Osteoblast (primary cell): Measurements from ENCODE around the gene GOLGA8B. TPM values are rescaled to one million over a fixed set of nuclear protein-coding genes. Genes with fewer than 3 reads are reported as not detected.

Experiments
- DNase-seq: peaks from one replicate; pipeline ENCODE4 v3.0.0; 2011; ENCODE audit warnings: low spot score, mixed read lengths; ENCODE audit not compliant: insufficient read length; ENCODE audit errors: missing footprints
- H2AFZ ChIP-seq: 2 replicates; pipeline ENCODE4 v1.6.0; 2011; ENCODE audit warnings: mild to moderate bottlenecking, low read length
- H3K27ac ChIP-seq: 2 replicates; pipeline ENCODE4 v1.5.1; 2011; ENCODE audit warnings: mild to moderate bottlenecking, low read depth, low read length, moderate library complexity
- H3K27me3 ChIP-seq: 2 replicates; pipeline ENCODE4 v1.6.0; 2012; ENCODE audit warnings: mild to moderate bottlenecking, control low read depth, inconsistent platforms, low read length, moderate library complexity; ENCODE audit not compliant: insufficient read depth
- H3K36me3 ChIP-seq: 2 replicates; pipeline ENCODE4 v1.5.1; 2011; ENCODE audit warnings: mild to moderate bottlenecking, low read length, control low read depth, moderate library complexity; ENCODE audit not compliant: insufficient read depth
- H3K4me1 ChIP-seq: 2 replicates; pipeline ENCODE4 v1.5.1; 2011; ENCODE audit warnings: mild to moderate bottlenecking, low read length, control low read depth, moderate library complexity; ENCODE audit not compliant: insufficient read depth
- H3K4me2 ChIP-seq: 2 replicates; pipeline ENCODE4 v1.6.0; 2011; ENCODE audit warnings: mild to moderate bottlenecking, low read length; ENCODE audit not compliant: insufficient read depth
- H3K4me3 ChIP-seq: fragments of 200-600 bp; sonication (generic); 3 replicates; pipeline ENCODE4 v1.5.1; 2012; ENCODE audit warnings: mild to moderate bottlenecking, low read length, inconsistent platforms; ENCODE audit not compliant: insufficient read depth
- H3K79me2 ChIP-seq: 2 replicates; pipeline ENCODE4 v1.6.0; 2012; ENCODE audit warnings: mild to moderate bottlenecking, low read length, control low read depth, inconsistent platforms; ENCODE audit not compliant: insufficient read depth
- H3K9me3 ChIP-seq: 2 replicates; pipeline ENCODE4 v1.5.1; 2011; ENCODE audit warnings: low read depth, low read length, control low read depth
- H4K20me1 ChIP-seq: 2 replicates; pipeline ENCODE4 v1.6.0; 2012; ENCODE audit warnings: mild to moderate bottlenecking, low read length, control low read depth; ENCODE audit not compliant: insufficient read depth
- CTCF ChIP-seq: IDR thresholded peaks from 2 replicates; pipeline ENCODE4 v1.5.1; 2011; ENCODE audit warnings: mild to moderate bottlenecking, low read depth, low read length, moderate library complexity; ENCODE audit errors: extremely low read depth
- total RNA-seq: library from RNA; depleted of rRNA; stranded (reverse); fragments of >200 nt; gene quantifications from 2 replicates; pipeline ENCODE4 v1.2.3, GENCODE V29; 2012

GOLGA8B gene
- total RNA-seq, 1 donor: 57.2 TPM

- H3K27ac ChIP-seq: no peak overlapping the region
- no peaks in the 10 kb centered on the region for H3K36me3 ChIP-seq
Observed at GRCh38 chr15:34621675-34622074, 38.2 kb upstream of the GOLGA8B start.

GRCh38 chr15:34620814-34621213 is 37.4 kb upstream of the GOLGA8B start:
- no peaks in the 10 kb centered on the region for H3K79me2 ChIP-seq
- DNase-seq: no peak
- H4K20me1 ChIP-seq: no peaks in the 10 kb centered on the region
- H3K27ac ChIP-seq: no peak overlapping the region
- no peaks in the 10 kb centered on the region for H3K9me3 ChIP-seq
- H3K4me3 ChIP-seq: no peak overlapping the region
- no peak overlapping the region for H3K4me2 ChIP-seq
- H3K27me3 ChIP-seq: peaks cover 22% of the 10 kb centered on the region
- no peak overlapping the region for H2AFZ ChIP-seq
- H3K4me1 ChIP-seq: no peaks in the 10 kb centered on the region
- TF ChIP-seq CTCF: no peak
- H3K36me3 ChIP-seq: no peaks in the 10 kb centered on the region

More at GRCh38 chr15:34621675-34622074, 38.2 kb upstream of the GOLGA8B start:
- no peak overlapping the region for H2AFZ ChIP-seq
- no peaks in the 10 kb centered on the region for H3K79me2 ChIP-seq
- no peaks in the 10 kb centered on the region for H3K9me3 ChIP-seq
- no peak overlapping the region for H3K4me2 ChIP-seq
- peaks cover 22% of the 10 kb centered on the region for H3K27me3 ChIP-seq
- peak; percentile 42 for TF ChIP-seq CTCF
- no peaks in the 10 kb centered on the region for H3K4me1 ChIP-seq
- no peak for DNase-seq
- H3K4me3 ChIP-seq: no peak overlapping the region
- no peaks in the 10 kb centered on the region for H4K20me1 ChIP-seq

GRCh38 chr15:34620142-34620541 is 36.7 kb upstream of the GOLGA8B start:
- H4K20me1 ChIP-seq: no peaks in the 10 kb centered on the region
- no peak for DNase-seq
- no peaks in the 10 kb centered on the region for H3K79me2 ChIP-seq
- no peak overlapping the region for H2AFZ ChIP-seq
- H3K27me3 ChIP-seq: peaks cover 25% of the 10 kb centered on the region
- no peak for TF ChIP-seq CTCF
- H3K9me3 ChIP-seq: no peaks in the 10 kb centered on the region
- H3K4me3 ChIP-seq: no peak overlapping the region
- H3K4me2 ChIP-seq: no peak overlapping the region
- no peaks in the 10 kb centered on the region for H3K4me1 ChIP-seq
- no peak overlapping the region for H3K27ac ChIP-seq
- no peaks in the 10 kb centered on the region for H3K36me3 ChIP-seq

- no peaks in the 10 kb centered on the region for H3K79me2 ChIP-seq
- no peak overlapping the region for H3K4me3 ChIP-seq
- DNase-seq: no peak
- H3K9me3 ChIP-seq: no peaks in the 10 kb centered on the region
- no peak overlapping the region for H3K27ac ChIP-seq
- H3K4me2 ChIP-seq: no peak overlapping the region
- H3K36me3 ChIP-seq: no peaks in the 10 kb centered on the region
- peaks cover 26% of the 10 kb centered on the region for H3K27me3 ChIP-seq
- no peaks in the 10 kb centered on the region for H3K4me1 ChIP-seq
- no peak for TF ChIP-seq CTCF
- no peak overlapping the region for H2AFZ ChIP-seq
- H4K20me1 ChIP-seq: no peaks in the 10 kb centered on the region
Observed at GRCh38 chr15:34619151-34619550, 35.7 kb upstream of the GOLGA8B start.
